ENCODE results near the gene PCDHGA3.
"Not testable (repeated sequence)": the region's sequence is repeated elsewhere in the genome, so short reads cannot be mapped to it uniquely, and the experiment has no call there.

The PCDHGA3 gene

GRCh38 chr5:141343242-141343952 is at the start of gene PCDHGA3:
Gene PCDHGA3, plus strand, starts transcription at chr5:141343829. Its CDS starts 205 bp downstream, at chr5:141344034.
- no peak for DNase-seq

DNA sequence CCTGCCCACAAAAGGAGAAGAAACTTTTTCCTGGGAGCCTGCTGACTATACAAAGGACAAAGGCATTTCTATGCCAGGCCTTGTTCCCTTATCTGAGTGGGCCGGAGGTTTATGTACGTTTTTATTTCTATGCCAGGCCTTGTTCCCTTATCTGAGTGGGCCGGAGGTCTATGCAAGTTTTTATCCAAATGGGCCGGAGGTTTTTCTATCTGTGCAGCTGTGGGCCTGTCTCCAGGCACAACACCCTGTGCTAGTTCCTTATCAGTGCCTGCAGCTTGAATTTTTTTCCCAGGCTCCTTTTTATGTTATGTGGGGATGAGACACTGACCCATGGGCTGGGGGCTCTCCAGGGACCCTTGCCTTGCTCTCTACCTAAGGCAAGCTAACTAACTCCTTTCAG is 45.3 kb upstream of the PCDHGA3 start:
- DNase-seq, result no peak

DNA sequence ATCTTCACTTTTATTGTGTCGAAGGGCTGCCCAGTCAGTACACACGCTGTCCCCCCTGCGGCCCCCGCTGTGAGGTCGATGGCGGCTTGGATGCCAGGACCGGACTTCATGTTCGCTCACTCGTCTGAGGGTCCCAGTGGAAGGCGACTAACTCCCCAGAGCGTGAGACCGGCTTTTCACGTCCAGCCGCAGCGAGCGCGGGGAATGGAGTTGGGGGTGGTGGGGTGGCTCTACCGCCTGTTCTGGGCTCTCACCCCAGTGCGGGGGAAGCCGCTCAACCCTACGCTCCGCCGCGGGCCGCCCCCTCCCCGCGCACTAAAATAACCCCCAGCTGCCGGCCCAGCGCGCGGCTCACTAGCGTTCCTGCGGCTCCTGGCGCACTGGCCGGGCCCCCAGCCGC is 39.9 kb upstream of the PCDHGA3 start, which contains the start of gene SLC25A2:
Gene SLC25A2, minus strand, starts transcription at position 294 of the 400 bp plus-strand sequence. Its CDS starts 184 bp downstream, at position 110.
- no peak for DNase-seq

DNA sequence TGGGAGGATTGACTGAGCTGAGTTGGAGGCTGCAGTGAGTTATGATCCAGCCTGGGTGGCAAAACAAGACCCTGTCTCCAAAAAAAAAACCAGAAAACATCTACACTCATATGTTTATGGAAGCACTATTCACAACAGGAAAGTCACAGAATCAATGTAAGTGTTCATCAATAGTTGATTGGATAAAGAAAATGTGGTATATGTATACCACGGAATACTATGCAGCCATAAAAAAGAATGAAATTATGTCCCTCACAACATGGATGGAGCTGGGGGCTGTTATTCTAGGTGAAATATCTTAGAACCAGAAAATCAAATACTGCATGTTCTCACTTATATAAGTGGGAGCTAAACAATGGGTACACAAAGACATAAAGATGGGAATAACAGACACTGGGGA is 37.0 kb upstream of the PCDHGA3 start:
- no peak for DNase-seq

GRCh38 chr5:141313711-141314110 is 29.9 kb upstream of the PCDHGA3 start:
- DNase-seq, result no peak

GRCh38 chr5:141316963-141317362 is 26.7 kb upstream of the PCDHGA3 start:
- DNase-seq, result not testable (repeated sequence)

GRCh38 chr5:141319202-141319601 is 24.4 kb upstream of the PCDHGA3 start:
- DNase-seq, result no peak

DNA sequence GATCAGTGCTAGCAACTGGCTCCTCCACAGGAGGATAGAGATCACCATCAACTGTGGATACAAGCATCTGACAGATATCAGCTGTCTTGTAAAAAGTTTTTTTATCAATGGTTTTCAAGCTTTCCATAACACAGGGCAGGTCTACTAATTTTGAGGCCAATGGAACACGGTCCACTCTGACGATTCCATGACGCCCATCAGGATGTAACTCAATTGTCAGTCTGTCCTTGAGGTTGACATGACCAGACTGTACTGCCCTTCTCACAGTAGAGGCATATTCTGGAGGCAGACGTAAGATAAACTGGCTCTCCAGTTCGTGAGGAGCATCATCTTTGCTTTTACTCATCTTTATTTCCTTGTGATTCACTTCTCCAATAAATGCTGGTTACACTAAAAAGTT is 23.9 kb upstream of the PCDHGA3 start:
- DNase-seq, result no peak

DNA sequence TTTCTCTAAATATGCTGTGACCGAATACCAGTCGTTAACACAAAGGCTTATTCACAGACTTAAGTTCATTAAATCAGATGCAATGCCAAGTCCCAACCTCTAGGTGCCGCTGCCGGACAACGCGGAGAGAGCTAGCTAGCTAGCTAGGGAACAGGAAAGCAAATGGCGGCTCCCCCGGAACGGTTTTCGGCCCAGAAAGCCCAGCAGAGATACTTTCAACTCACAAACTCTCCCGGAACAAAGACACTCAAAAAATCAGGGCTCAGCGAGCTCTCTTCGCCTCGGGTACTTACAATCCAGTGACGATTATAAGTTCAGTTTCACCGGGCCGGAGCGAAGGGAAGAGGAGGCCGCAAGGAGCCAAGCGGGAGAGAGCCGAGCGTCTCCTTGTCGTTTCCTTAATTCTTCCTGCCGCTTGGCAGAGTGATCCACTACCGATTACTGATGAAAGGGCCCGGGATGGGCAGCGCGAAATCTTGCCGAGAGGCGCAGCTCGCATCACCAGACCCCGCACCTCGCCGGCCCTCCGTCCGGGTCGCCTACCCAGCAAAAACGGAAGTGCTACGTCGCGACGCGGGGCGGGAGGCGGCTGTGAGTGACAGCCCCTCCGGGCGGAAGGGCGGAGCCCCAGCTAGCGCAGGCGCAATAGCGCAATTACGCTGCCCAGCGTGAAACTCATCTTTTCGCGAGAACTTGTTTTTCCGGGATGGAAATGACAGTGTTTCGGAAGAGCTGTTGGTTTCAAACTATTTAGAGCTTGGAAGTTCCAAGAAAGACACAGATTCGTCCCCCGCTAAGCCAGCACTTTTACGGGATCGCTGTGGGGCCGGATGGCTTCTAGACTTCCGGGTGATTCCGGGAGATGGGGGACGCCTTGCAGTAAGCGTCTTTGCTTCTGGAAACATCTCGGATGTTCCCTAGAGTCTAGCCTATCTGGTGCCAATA is 23.1 kb upstream of the PCDHGA3 start, which contains the start of gene TAF7:
Gene TAF7, minus strand, starts transcription at position 560 of the 945 bp plus-strand sequence. CDS start 740 bp downstream, outside the sequence.
- peak; percentile 87 for DNase-seq

DNA sequence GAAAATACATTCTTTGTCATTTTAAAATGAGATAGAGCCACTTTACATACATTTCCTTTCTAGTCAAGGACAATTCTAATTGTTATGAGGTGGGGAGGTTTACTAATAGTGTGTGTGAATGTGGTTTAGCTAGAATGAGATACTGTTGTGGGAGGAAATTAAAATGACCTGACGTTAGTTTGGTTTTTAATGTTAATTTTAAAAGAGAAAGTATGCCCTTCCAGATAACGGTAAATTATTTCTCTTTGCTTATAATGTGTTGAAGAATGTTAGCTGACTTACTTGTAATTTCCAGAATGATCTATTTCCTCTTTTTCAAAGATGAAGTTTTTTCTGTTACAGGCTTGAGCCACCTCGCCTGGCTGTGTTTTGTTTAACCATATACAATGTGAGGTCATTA is 21.4 kb upstream of the PCDHGA3 start:
- no peak for DNase-seq

GRCh38 chr5:141326088-141326854 is 17.4 kb upstream of the PCDHGA3 start:
- DNase-seq, result no peak

- no peak for DNase-seq
These were observed 15.4 kb upstream of the PCDHGA3 start for GRCh38 chr5:141328231-141328630.

DNA sequence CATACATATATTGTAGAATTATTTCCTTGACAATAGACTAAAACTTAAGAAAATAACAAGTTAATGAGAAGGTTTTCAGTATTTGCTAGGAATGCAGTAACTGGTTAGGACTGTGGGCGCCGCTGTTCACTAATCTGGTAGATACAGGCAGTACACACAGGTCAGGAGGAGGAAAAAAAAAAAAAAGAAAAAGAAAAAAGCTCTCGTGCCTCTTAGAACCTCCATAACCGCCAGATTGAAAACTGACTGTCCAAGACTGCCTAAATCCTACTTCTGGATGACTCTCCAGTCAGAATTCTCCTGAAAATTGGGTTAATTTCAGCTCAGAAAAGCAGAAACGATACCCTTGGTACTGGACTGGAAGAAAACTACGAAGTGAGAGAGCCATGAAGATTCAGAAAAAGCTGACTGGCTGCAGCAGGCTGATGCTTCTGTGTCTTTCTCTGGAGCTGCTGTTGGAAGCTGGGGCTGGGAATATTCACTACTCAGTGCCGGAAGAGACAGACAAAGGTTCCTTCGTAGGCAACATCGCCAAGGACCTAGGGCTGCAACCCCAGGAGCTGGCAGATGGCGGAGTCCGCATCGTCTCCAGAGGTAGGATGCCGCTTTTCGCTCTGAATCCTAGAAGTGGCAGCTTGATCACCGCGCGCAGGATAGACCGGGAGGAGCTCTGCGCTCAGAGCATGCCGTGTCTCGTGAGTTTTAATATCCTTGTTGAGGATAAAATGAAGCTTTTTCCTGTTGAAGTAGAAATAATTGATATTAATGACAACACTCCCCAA is 13.1 kb upstream of the PCDHGA3 start, which contains the start of gene PCDHGA1:
Gene PCDHGA1, plus strand, starts transcription at position 216 of the 782 bp plus-strand sequence.
- DNase-seq, result no peak

- not testable (repeated sequence) for DNase-seq
These were observed 11.1 kb upstream of the PCDHGA3 start for GRCh38 chr5:141332571-141332970.

DNA sequence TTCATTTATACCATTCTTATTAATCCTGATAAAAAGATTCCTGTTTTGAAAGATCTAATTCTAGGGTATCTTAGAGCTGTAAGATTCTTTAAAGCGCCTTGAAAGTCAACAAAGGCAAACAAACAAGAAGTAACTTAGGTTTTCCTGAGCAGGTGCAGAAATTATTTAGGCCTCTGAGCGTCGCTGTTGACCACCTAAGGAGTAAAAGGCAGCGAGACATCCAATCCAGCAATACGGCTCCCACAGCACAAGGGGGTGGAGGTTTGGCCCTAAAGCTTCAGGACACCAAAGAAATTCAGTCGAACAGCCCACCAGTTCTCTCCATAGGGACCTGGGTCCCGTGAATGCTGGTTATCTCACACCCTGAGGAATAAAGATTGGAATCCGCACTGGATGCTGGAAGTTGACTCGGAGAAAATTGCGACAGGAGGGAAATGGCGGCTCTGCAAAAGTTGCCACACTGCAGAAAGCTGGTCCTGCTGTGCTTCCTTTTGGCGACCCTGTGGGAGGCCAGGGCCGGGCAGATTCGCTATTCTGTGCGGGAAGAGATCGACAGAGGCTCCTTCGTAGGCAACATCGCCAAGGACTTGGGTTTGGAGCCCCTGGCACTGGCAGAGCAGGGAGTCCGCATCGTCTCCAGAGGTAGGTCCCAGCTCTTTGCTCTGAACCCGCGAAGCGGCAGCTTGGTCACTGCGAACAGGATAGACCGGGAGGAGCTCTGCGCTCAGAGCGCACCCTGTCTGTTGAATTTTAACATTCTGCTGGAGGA is 4.9 kb upstream of the PCDHGA3 start, which contains the start of gene PCDHGA2:
Gene PCDHGA2, plus strand, starts transcription at position 223 of the 769 bp plus-strand sequence.
- DNase-seq, result no peak

- DNase-seq, result not testable (repeated sequence)
These were observed 2.8 kb upstream of the PCDHGA3 start for GRCh38 chr5:141340781-141341354.

DNA sequence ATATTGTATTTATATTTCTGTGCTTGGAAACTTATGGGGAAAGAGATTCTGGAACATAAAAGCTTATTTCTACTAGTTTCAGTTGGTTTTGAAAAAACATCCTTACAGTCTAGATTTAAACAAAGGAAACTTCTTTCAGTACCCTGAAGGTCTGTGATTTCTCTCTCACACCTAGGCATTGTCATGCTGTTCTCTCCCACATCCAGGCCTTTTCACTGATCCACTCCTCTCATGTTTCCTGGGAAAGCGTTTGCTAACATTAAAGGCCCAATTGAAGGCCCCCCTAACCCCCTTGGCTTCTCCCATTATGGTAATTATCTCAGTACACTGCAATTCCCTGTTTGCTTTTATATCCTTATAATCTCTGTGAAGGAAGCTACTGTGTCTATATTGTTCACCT is 856 bp upstream of the PCDHGA3 start:
- DNase-seq, result no peak

DNA sequence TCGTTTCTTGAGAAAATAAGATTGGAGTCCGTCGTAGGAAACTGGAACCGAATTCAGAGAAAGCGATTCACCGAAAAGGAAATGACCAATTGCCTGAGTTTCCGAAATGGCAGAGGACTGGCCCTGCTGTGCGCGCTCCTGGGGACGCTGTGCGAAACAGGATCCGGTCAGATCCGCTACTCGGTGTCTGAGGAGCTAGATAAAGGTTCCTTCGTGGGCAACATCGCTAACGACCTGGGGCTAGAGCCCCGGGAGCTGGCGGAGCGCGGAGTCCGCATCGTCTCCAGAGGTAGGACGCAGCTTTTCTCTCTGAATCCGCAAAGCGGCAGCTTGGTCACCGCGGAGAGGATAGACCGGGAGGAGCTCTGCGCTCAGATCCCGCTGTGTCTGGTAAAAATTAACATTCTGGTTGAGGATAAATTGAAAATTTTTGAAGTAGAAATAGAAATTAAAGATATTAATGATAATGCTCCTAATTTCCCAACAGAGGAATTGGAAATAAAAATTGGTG is 379 bp downstream of the PCDHGA3 start:
- no peak for DNase-seq

- no peak for DNase-seq
These were observed 1.7 kb downstream of the PCDHGA3 start for GRCh38 chr5:141345327-141345726.

- DNase-seq, result not testable (repeated sequence)
These were observed 2.4 kb downstream of the PCDHGA3 start for GRCh38 chr5:141346017-141346416.
